Erythroblast (primary cell): Measurements from ENCODE around the gene DICER1.

Experiments
- GATA1 ChIP-seq: IDR thresholded peaks from 2 replicates; pipeline ENCODE4 v1.6.1; 2011; ENCODE audit warnings: low read depth, mild to moderate bottlenecking, control low read depth, low read length, moderate library complexity
- POLR2A ChIP-seq: IDR thresholded peaks from 2 replicates; pipeline ENCODE4 v1.6.1; 2011; ENCODE audit warnings: mild to moderate bottlenecking, low read length

GRCh38 chr14:95048771-95049312 lies 108.5 kb downstream of the DICER1 start:
- TF ChIP-seq POLR2A (no peak), GATA1 (no peak)
